ENCODE results near the gene BDKRB1. TPM values are rescaled to one million over a fixed set of nuclear protein-coding genes. Genes with fewer than 3 reads are reported as not detected.
"Not testable (repeated sequence)": the region's sequence is repeated elsewhere in the genome, so short reads cannot be mapped to it uniquely, and the experiment has no call there.

Gene BDKRB1
- total RNA-seq, 4 donors from 2014 or later: 0.91 to 5.4 (median 1.8) TPM

DNA sequence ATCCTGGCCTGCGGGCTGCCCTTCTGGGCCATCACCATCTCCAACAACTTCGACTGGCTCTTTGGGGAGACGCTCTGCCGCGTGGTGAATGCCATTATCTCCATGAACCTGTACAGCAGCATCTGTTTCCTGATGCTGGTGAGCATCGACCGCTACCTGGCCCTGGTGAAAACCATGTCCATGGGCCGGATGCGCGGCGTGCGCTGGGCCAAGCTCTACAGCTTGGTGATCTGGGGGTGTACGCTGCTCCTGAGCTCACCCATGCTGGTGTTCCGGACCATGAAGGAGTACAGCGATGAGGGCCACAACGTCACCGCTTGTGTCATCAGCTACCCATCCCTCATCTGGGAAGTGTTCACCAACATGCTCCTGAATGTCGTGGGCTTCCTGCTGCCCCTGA lies 15.4 kb upstream of the BDKRB1 start:
- no peak overlapping the region for H3K4me3 ChIP-seq (ENCODE audit: low read depth, poor library complexity, severe bottlenecking)
- 95% methylated on average over 16 to 18 of the region's 18 CpGs for WGBS, 2 donors
- TF ChIP-seq, protein P1, sequence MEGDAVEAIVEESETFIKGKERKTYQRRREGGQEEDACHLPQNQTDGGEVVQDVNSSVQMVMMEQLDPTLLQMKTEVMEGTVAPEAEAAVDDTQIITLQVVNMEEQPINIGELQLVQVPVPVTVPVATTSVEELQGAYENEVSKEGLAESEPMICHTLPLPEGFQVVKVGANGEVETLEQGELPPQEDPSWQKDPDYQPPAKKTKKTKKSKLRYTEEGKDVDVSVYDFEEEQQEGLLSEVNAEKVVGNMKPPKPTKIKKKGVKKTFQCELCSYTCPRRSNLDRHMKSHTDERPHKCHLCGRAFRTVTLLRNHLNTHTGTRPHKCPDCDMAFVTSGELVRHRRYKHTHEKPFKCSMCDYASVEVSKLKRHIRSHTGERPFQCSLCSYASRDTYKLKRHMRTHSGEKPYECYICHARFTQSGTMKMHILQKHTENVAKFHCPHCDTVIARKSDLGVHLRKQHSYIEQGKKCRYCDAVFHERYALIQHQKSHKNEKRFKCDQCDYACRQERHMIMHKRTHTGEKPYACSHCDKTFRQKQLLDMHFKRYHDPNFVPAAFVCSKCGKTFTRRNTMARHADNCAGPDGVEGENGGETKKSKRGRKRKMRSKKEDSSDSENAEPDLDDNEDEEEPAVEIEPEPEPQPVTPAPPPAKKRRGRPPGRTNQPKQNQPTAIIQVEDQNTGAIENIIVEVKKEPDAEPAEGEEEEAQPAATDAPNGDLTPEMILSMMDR (IDR thresholded peaks at IDR 0.05): no peak
- TF ChIP-seq POLR2A (IDR thresholded peaks at IDR 0.05): no peak
- no peak for DNase-seq (ENCODE audit: low spot score in 2 of 2)
- intact Hi-C loops (cut with DNase I; ENCODE audit: low total_unique reads): no loop called here

DNA sequence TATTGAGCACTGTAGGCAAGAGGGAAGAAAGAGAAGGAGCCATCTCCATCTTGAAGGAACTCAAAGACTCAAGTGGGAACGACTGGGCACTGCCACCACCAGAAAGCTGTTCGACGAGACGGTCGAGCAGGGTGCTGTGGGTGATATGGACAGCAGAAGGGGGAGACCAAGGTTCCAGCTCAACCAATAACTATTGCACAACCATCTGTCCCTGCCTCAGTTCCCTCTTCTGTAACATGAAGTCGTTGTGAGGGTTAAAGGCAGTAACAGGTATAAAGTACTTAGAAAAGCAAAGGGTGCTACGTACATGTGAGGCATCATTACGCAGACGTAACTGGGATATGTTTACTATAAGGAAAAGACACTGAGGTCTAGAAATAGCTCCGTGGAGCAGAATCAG lies 13.9 kb upstream of the BDKRB1 start:
- no peak for DNase-seq (ENCODE audit: low spot score in 2 of 2)
- intact Hi-C loops (cut with DNase I; ENCODE audit: low total_unique reads): no loop called here
- no peak overlapping the region for H3K4me3 ChIP-seq (ENCODE audit: low read depth, poor library complexity, severe bottlenecking)
- 94 to 95% methylated on average over 10 of the region's 10 CpGs for WGBS, 2 donors
- TF ChIP-seq POLR2A (IDR thresholded peaks at IDR 0.05): no peak
- TF ChIP-seq, protein P1 (IDR thresholded peaks at IDR 0.05): no peak

DNA sequence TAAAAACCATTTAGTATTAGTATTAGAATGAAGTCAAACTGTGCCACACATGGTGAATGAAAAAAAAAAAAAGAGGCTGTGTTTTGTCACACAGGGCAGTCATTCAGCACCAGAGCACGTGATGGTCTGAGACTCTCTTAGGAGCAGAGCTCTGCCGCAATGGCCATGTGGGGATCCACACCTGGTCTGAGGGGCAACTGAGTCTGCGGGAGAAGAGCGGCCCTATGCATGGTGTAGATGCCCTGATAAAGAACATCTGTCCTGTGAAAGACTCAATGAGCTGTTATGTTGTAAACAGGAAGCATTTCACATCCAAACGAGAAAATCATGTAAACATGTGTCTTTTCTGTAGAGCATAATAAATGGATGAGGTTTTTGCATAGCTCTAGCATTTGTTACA lies 12.2 kb upstream of the BDKRB1 start:
- no peak overlapping the region for H3K4me3 ChIP-seq (ENCODE audit: low read depth, poor library complexity, severe bottlenecking)
- no peak for DNase-seq (ENCODE audit: low spot score in 2 of 2)
- TF ChIP-seq, protein P1 (IDR thresholded peaks at IDR 0.05): no peak
- no peak for TF ChIP-seq POLR2A (IDR thresholded peaks at IDR 0.05)
- WGBS, 2 donors: 38 to 59% methylated on average over 5 of the region's 5 CpGs
- intact Hi-C loops (cut with DNase I; ENCODE audit: low total_unique reads): no loop called here

DNA sequence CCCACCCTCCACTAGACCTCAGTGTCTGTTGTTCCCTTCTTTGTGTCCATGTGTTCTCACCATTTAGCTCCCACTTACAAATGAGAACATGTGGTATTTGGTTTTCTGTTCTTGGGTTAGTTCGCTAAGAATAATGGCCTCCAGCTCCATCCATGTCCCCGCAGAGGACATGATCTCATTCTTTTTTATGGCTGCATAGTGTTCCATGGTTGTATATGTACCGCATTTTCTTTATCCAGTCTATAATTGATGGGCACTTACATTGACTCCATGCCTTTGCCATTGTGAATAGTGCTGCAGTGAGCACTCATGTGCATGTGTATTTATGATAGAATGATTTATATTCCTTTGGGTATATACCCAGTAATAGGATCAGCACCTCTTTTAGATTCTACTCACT lies 10.9 kb upstream of the BDKRB1 start:
- intact Hi-C loops (cut with DNase I; ENCODE audit: low total_unique reads); H3K4me3 ChIP-seq (ENCODE audit: low read depth, poor library complexity, severe bottlenecking); DNase-seq (ENCODE audit: low spot score in 2 of 2): not testable (repeated sequence)
- 90 to 91% methylated on average over 3 of the region's 3 CpGs for WGBS, 2 donors

DNA sequence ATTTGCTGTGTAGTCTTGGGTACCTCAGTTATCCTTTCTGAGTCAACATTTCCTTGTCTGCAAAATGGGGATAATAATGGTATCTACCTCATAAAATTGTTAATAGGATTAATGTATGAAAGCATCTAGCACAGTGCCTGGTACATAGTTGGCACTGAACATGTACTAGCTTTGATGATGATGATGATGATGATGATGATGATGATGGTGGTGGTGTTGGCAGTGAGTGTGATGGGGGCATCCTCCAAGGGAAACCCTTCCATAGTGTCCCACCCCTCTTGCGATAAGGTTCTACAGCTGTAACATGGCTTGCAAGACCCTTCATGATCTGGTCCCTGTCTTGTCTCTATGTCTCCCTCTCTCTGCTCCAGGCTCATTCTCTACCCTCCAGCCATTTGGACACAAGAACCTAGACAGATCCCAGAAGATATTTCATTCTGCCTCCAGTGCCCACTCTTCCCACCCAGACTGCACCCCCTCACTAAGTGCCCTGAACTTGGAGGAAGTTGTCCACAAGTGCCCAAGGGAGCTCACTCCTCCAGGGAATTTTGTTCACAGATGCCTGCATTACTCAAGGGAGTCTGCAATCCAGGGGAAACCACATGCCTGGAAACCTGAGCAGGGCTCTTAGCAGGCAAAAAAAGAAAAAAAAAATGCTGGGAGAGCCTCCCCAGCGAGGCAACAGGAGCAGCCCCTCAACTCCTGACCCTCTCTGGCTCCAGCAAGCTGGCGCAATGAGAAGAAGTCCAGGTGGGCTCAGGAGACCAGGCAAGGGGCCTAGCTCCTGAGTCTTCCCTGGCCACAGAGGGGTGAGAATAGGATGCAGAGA lies 10.1 kb upstream of the BDKRB1 start:
- TF ChIP-seq, protein P1 (IDR thresholded peaks at IDR 0.05): no peak
- H3K4me3 ChIP-seq (ENCODE audit: low read depth, poor library complexity, severe bottlenecking): no peak overlapping the region
- WGBS, 2 donors: 54 to 90% methylated on average over 3 of the region's 3 CpGs
- intact Hi-C loops (cut with DNase I; ENCODE audit: low total_unique reads): no loop called here
- DNase-seq (ENCODE audit: low spot score in 2 of 2): no peak

DNA sequence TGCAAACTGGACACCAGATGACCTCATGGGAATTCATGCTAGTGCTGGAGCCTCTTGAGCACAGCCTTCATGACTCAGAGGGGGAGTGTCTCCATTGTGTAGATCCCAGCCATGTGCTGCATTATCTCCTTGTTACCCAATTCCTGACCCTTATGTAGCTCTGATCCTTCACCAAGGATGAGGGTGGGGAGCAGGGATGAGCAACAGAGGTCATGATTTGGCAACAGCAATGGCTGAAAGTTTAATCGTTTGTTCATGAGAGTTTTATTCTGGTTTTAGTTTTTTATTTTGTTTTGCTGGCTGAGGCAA lies 9.5 kb upstream of the BDKRB1 start:
- intact Hi-C loops (cut with DNase I; ENCODE audit: low total_unique reads): no loop called here
- WGBS, 2 donors: 63 to 74% methylated on average over 1 of the region's 1 CpG
- no peak overlapping the region for H3K4me3 ChIP-seq (ENCODE audit: low read depth, poor library complexity, severe bottlenecking)
- peak in 1 of 2 donors; percentile 41 for DNase-seq (ENCODE audit: low spot score in 2 of 2)
- TF ChIP-seq, protein P1 (IDR thresholded peaks at IDR 0.05): no peak
- no peak for TF ChIP-seq POLR2A (IDR thresholded peaks at IDR 0.05)

Measured in lower leg skin (tissue), 4 donors.